ENCODE measurements around the gene ERMP1.

ERMP1 gene

DNA sequence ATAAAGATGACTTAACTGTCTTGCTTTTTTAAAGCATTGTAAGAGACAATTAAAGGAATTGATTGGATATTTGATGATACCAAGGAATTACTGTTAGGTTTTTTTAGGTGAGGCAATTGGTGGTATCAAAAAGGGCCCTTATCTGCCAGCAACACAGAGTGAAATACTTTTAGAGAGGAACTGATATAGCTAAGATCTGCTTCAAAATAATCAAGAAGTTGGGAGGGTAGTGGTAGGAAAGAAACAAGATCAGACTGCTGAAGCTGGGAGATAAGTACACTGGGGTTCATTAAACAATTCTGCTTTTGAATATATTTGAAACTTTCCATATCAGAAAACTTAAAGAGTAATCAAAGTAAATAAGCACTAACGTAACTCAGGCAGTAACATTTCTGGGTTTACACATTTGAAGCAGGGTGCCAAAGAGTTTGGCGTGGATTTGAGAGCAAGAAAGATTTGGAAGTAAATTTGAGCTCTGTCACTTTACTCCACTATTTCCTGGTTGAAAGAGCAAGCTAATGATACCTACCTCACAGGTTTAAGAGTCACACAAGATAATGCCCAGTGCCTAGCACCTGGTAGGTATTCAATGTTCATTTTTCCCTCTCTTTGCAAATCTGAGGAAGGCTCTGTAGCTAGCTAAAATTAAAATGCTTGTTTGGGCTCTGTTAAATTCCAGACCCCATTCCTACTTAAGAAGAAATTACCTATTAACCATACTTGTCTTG lies 6.9 kb downstream of the ERMP1 start:
- TF ChIP-seq EZH2phosphoT487 (IDR thresholded peaks at IDR 0.05; ENCODE audit: borderline replicate concordance, low read length), result no peak
- Histone ChIP-seq H3K4me2 (ENCODE audit: low read length) (no peak overlapping the region), H3K36me3 (ENCODE audit: control insufficient read depth, low read length) (peaks cover 45% of the 10 kb centered on the region), H3K9me2 (replicated peaks; ENCODE audit: control insufficient read depth, low read length) (no peaks in the 10 kb centered on the region), H4K20me1 (ENCODE audit: control insufficient read depth, insufficient read depth, low read depth, low read length) (no peaks in the 10 kb centered on the region), H3K4me1 (ENCODE audit: control insufficient read depth, low read length) (peaks cover 10% of the 10 kb centered on the region), H3K27me3 (ENCODE audit: control insufficient read depth, low read length) (no peaks in the 10 kb centered on the region), H3K27ac (ENCODE audit: low read depth, low read length) (no peak overlapping the region), H3K79me2 (ENCODE audit: control insufficient read depth, low read length) (peaks cover 5% of the 10 kb centered on the region), H3F3A (ENCODE audit: control insufficient read depth, insufficient read depth) (no peaks in the 10 kb centered on the region), H3K9me3 (ENCODE audit: control insufficient read depth, insufficient read depth, low read length) (no peaks in the 10 kb centered on the region), H3K4me3 (ENCODE audit: low read length) (no peak overlapping the region)

DNA sequence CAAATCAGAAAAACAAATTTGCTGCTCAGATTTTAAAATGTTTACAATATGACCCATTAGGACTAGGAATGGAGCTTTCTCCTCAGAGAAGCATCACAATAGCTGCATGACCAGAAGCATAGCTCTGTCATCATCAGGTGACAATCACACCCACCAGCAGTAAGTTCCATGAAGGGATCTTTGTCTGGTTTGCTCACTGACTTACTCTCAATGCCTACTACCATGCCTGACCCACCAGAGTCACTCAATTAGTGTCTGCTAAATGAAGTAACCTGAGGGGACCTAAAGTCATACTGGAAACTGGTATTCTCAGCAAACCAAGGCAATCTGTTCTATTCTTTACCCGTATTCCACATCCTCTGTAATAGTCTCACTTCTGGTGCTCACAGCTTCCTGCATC lies 7.7 kb downstream of the ERMP1 start:
- no peak for TF ChIP-seq EZH2phosphoT487 (IDR thresholded peaks at IDR 0.05; ENCODE audit: borderline replicate concordance, low read length)
- TF ChIP-seq, protein P1, sequence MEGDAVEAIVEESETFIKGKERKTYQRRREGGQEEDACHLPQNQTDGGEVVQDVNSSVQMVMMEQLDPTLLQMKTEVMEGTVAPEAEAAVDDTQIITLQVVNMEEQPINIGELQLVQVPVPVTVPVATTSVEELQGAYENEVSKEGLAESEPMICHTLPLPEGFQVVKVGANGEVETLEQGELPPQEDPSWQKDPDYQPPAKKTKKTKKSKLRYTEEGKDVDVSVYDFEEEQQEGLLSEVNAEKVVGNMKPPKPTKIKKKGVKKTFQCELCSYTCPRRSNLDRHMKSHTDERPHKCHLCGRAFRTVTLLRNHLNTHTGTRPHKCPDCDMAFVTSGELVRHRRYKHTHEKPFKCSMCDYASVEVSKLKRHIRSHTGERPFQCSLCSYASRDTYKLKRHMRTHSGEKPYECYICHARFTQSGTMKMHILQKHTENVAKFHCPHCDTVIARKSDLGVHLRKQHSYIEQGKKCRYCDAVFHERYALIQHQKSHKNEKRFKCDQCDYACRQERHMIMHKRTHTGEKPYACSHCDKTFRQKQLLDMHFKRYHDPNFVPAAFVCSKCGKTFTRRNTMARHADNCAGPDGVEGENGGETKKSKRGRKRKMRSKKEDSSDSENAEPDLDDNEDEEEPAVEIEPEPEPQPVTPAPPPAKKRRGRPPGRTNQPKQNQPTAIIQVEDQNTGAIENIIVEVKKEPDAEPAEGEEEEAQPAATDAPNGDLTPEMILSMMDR (IDR thresholded peaks at IDR 0.05; ENCODE audit: low read depth, low read length, poor library complexity, severe bottlenecking), result no peak
- no peaks in the 10 kb centered on the region for H3K27me3 ChIP-seq (ENCODE audit: control insufficient read depth, low read length)
- no peak overlapping the region for H3K4me3 ChIP-seq (ENCODE audit: low read length)
- no peak overlapping the region for H3K27ac ChIP-seq (ENCODE audit: low read depth, low read length)
- no peaks in the 10 kb centered on the region for H3K9me2 ChIP-seq (replicated peaks; ENCODE audit: control insufficient read depth, low read length)
- no peaks in the 10 kb centered on the region for H4K20me1 ChIP-seq (ENCODE audit: control insufficient read depth, insufficient read depth, low read depth, low read length)
- no peaks in the 10 kb centered on the region for H3F3A ChIP-seq (ENCODE audit: control insufficient read depth, insufficient read depth)
- H3K4me1 ChIP-seq (ENCODE audit: control insufficient read depth, low read length), result peaks cover 9% of the 10 kb centered on the region
- H3K9me3 ChIP-seq (ENCODE audit: control insufficient read depth, insufficient read depth, low read length), result no peaks in the 10 kb centered on the region
- H3K36me3 ChIP-seq (ENCODE audit: control insufficient read depth, low read length), result peaks cover 41% of the 10 kb centered on the region
- no peaks in the 10 kb centered on the region for H3K79me2 ChIP-seq (ENCODE audit: control insufficient read depth, low read length)
- no peak overlapping the region for H3K4me2 ChIP-seq (ENCODE audit: low read length)

DNA sequence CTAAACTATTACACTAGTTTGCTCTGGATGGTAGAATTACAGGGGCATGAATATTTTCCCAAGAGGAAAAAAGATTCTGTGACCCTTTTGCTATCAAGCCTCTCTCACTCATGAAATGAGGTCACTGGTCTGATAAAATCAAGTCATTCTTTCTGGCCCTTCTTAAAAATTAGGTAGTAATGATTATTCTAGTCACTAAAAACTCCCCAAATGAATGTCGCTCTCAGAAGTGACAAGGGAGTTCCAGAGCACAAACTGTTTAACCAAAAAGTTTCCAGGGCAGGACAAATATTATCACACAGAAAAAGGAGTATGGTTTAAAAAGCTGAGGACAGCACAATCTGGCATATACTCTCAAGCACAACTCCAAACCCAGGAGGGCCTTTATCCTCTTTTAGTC lies 12.5 kb downstream of the ERMP1 start:
- no peak for TF ChIP-seq EZH2phosphoT487 (IDR thresholded peaks at IDR 0.05; ENCODE audit: borderline replicate concordance, low read length)
- TF ChIP-seq, protein P1 (IDR thresholded peaks at IDR 0.05; ENCODE audit: low read depth, low read length, poor library complexity, severe bottlenecking), result no peak
- Histone ChIP-seq H3K27me3 (ENCODE audit: control insufficient read depth, low read length) (no peaks in the 10 kb centered on the region), H3F3A (ENCODE audit: control insufficient read depth, insufficient read depth) (no peaks in the 10 kb centered on the region), H3K4me3 (ENCODE audit: low read length) (no peak overlapping the region), H3K36me3 (ENCODE audit: control insufficient read depth, low read length) (peaks cover 24% of the 10 kb centered on the region), H3K4me2 (ENCODE audit: low read length) (no peak overlapping the region), H3K27ac (ENCODE audit: low read depth, low read length) (no peak overlapping the region), H3K9me2 (replicated peaks; ENCODE audit: control insufficient read depth, low read length) (no peaks in the 10 kb centered on the region), H4K20me1 (ENCODE audit: control insufficient read depth, insufficient read depth, low read depth, low read length) (no peaks in the 10 kb centered on the region), H3K9me3 (ENCODE audit: control insufficient read depth, insufficient read depth, low read length) (no peaks in the 10 kb centered on the region), H3K4me1 (ENCODE audit: control insufficient read depth, low read length) (no peaks in the 10 kb centered on the region), H3K79me2 (ENCODE audit: control insufficient read depth, low read length) (no peaks in the 10 kb centered on the region)

DNA sequence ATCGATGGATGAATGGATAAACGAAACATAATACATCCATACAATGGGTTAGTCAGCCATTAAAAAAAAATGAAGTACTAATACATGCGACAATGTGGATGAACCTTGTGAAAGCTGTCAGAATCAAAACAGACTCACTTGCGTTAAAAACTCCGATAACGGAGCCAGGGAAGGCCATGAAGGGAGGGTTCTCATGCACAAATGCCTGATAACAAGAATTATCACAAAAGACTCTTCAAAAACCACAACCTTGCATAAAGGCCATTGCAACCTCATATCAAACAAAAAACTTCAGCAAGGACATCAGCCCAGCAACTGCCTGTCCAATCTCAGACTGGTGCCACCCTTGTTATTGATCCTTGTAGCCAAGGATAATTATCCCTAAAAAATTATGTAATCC lies 13.7 kb downstream of the ERMP1 start:
- H3K27ac ChIP-seq (ENCODE audit: low read depth, low read length), result no peak overlapping the region
- peaks cover 22% of the 10 kb centered on the region for H3K36me3 ChIP-seq (ENCODE audit: control insufficient read depth, low read length)

More for the DNA sequence above, 13.7 kb downstream of the ERMP1 start:
- Histone ChIP-seq H3K79me2 (ENCODE audit: control insufficient read depth, low read length) (no peaks in the 10 kb centered on the region), H3K4me2 (ENCODE audit: low read length) (no peak overlapping the region), H3K4me1 (ENCODE audit: control insufficient read depth, low read length) (no peaks in the 10 kb centered on the region), H3K9me2 (replicated peaks; ENCODE audit: control insufficient read depth, low read length) (no peaks in the 10 kb centered on the region), H3K27me3 (ENCODE audit: control insufficient read depth, low read length) (no peaks in the 10 kb centered on the region), H3K4me3 (ENCODE audit: low read length) (no peak overlapping the region), H4K20me1 (ENCODE audit: control insufficient read depth, insufficient read depth, low read depth, low read length) (no peaks in the 10 kb centered on the region), H3K9me3 (ENCODE audit: control insufficient read depth, insufficient read depth, low read length) (no peaks in the 10 kb centered on the region), H3F3A (ENCODE audit: control insufficient read depth, insufficient read depth) (no peaks in the 10 kb centered on the region)
- TF ChIP-seq, protein P1 (IDR thresholded peaks at IDR 0.05; ENCODE audit: low read depth, low read length, poor library complexity, severe bottlenecking), result no peak
- TF ChIP-seq EZH2phosphoT487 (IDR thresholded peaks at IDR 0.05; ENCODE audit: borderline replicate concordance, low read length), result no peak

Data from DOHH2 (cell line).